HFF-Myc (cell line): Measurements from ENCODE around the gene TRMT2A.
"Not testable (repeated sequence)": the region's sequence is repeated elsewhere in the genome, so short reads cannot be mapped to it uniquely, and the experiment has no call there.

Source experiments
- DNase-seq: peaks from one replicate; pipeline ENCODE4 v3.0.0-alpha.2; 2011; ENCODE audit warnings: low read depth; ENCODE audit errors: extremely low read depth
- H3K4me3 ChIP-seq: replicated peaks from 2 replicates; pipeline ENCODE4 v1.5.1; 2011; ENCODE audit warnings: low read depth, mild to moderate bottlenecking, control low read depth, low read length
- TF ChIP-seq, protein P1 (sequence below): IDR thresholded peaks from 2 replicates; pipeline ENCODE4 v1.5.1; 2012; ENCODE audit warnings: mild to moderate bottlenecking, low read depth, low read length, control low read depth; ENCODE audit errors: missing control alignments

TRMT2A gene, protein sequence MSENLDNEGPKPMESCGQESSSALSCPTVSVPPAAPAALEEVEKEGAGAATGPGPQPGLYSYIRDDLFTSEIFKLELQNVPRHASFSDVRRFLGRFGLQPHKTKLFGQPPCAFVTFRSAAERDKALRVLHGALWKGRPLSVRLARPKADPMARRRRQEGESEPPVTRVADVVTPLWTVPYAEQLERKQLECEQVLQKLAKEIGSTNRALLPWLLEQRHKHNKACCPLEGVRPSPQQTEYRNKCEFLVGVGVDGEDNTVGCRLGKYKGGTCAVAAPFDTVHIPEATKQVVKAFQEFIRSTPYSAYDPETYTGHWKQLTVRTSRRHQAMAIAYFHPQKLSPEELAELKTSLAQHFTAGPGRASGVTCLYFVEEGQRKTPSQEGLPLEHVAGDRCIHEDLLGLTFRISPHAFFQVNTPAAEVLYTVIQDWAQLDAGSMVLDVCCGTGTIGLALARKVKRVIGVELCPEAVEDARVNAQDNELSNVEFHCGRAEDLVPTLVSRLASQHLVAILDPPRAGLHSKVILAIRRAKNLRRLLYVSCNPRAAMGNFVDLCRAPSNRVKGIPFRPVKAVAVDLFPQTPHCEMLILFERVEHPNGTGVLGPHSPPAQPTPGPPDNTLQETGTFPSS

DNA sequence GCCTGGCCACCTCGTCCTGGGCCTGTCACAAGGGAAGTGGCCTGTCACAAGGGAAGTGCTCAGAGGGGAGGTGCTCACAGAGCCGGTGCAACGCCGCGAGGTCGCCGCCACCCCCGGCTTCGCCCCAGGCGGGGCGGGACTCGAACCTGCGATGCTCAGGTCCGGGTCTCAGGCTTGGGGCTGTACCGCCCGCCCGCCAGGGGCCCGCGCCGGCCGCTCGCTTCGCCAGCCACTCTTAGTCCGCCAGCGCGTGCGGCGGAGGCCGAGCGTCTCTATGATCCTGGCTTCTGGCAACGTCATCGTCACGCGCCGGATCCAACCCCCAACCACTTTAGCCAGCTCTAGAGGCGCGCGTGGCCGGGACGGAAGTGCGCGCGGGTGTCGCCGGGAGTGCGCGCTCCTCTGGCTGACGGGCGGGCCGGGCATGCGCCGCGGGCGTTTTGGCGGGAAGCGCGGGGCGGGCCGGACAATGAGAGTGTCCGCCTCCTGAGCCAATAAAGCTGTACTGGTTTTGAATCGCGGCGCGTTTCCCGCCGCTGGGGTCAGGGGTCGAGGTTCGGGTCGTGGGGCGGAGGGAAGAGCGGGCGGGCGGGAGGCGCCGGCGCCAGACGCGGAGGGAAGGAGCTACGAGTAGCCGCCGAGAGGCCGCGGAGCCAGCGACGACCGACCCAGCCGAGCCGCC is at the start of gene TRMT2A:
TSS of gene TRMT2A (minus strand) at position 276 of the 682 bp plus-strand sequence. CDS start 320 bp downstream, outside the sequence.
- H3K4me3 ChIP-seq = peak within 1 kb of the TSS; percentile 87
- DNase-seq = peak; percentile 91
- TF ChIP-seq, protein P1, sequence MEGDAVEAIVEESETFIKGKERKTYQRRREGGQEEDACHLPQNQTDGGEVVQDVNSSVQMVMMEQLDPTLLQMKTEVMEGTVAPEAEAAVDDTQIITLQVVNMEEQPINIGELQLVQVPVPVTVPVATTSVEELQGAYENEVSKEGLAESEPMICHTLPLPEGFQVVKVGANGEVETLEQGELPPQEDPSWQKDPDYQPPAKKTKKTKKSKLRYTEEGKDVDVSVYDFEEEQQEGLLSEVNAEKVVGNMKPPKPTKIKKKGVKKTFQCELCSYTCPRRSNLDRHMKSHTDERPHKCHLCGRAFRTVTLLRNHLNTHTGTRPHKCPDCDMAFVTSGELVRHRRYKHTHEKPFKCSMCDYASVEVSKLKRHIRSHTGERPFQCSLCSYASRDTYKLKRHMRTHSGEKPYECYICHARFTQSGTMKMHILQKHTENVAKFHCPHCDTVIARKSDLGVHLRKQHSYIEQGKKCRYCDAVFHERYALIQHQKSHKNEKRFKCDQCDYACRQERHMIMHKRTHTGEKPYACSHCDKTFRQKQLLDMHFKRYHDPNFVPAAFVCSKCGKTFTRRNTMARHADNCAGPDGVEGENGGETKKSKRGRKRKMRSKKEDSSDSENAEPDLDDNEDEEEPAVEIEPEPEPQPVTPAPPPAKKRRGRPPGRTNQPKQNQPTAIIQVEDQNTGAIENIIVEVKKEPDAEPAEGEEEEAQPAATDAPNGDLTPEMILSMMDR = no peak

DNA sequence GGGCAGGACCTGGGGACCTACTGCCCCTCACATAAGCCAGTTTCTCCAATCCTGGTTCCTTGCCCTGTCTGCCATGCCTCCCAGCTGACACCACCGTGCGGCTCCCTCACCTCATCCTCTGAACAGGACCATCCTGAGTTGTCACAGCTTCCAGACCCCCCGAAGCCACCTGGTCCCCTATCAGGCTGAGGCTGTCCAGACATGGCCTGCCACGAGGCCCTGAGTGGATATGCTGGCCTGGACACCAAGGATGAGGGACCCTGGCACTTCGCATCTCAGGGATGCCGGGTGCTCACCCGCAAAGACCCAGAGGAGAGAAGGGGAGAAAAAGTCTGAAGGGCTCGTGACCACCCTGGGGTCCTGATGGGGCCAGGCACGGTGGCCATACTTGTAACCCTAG is 49.7 kb upstream of the TRMT2A start:
- DNase-seq = no peak
- TF ChIP-seq, protein P1 = no peak
- H3K4me3 ChIP-seq = no peak overlapping the region

DNA sequence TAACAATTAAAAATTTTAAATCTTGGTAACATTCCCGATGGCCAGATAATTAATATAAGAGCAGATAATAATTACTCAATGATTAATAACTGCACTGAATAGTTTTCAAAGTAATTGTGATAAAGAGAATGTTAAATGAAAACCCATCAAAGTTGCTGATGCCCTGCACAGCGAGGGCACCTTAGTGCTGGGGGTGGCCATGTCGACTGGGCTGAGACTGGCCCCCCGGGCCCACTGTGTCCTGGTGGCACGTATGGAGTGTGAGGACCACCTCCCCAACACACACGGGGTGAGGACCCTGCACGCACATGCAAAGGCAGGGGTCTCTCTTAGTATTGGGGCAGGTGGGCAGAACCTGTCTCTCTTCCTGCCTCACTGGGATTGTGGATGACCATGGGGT is 48.9 kb upstream of the TRMT2A start:
- TF ChIP-seq, protein P1 = no peak
- no peak for DNase-seq
- H3K4me3 ChIP-seq = no peak overlapping the region

DNA sequence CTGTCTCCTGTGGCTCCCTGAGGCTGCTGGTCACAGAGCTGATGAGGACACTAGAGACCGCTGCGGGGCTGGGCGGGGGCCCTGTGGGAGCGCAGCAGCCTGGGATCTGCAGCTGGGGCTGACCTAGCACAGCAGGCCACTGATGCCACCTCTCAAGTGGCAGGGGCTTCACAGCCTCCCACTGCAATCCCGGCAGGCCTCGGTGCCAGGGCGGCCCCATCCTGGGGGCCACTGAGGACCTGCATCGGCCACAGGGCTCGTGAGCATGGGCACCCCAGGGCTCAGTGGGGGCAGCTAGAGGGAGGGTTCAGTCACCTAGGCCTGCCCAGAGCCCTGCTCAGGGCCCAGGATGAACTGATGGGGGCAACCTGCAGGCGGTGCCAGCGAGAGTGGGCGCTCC is 48.4 kb upstream of the TRMT2A start:
- no peak overlapping the region for H3K4me3 ChIP-seq
- no peak for DNase-seq
- TF ChIP-seq, protein P1 = no peak

DNA sequence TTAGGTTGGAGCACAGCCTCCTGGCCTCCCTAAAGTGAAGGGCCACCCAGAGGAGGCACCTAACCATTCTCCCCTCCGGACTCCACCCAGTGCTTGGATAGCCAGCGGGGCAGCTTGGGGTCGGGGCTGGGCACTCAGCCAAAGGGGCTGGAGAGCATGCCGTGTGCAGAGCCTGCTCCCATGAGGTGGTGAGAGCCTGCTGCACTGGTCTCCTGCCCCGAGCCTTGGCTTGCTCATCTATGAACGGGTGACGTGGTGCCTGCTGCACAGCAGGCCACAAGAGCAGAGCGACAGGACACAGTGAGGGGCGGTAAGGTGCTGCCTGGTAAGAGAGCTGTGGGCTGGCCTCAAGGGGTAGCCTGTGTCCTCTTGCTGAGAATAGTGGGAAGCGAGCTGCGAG is 47.8 kb upstream of the TRMT2A start:
- TF ChIP-seq, protein P1 = no peak
- no peak for DNase-seq
- H3K4me3 ChIP-seq = no peak overlapping the region

DNA sequence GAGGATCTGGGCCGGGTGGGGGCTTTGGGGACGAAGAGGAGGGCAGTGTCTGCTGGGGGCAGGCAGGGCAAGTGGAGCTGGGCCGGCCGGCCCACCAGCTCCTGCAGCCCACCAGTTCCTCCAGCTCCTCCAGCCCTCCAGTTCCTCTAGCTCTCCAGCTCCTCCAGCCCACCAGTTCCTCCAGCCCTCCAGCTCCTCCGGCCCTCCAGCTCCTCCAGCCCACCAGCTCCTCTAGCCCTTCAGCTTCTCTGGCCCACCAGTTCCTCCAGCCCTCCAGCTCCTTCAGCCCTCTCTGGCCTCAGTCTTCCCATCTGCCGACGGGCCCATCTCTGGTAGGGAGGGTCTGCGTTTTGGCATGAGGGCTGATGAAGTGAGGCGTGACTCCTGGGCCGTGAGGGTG is 43.0 kb upstream of the TRMT2A start:
- TF ChIP-seq, protein P1 = no peak
- no peak overlapping the region for H3K4me3 ChIP-seq
- DNase-seq = no peak

DNA sequence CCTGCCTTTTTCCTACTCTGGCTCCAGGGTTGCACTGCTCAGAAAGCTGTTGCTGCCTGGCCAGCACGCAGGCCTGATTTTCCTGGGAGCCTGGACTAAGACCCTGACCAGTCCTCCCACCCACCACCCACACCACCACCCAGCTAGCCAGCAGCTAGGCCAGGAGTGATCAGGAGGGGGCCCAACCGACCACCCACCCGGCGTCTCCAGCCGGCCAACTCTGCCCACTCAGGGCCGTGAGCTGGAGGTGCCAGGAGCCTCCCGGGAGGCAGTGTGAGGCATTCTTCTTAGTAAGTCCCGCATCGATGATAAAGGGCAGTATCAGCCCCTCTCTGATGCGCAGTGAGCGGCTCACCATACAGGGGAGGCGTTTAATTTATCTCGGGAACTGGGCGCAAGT is 42.5 kb upstream of the TRMT2A start:
- not testable (repeated sequence) for DNase-seq, H3K4me3 ChIP-seq
